SK-N-MC (cell line): ENCODE data around the gene WDTC1.

Source experiments
- EZH2 ChIP-seq: fragments of 200-600 bp; sonication (generic); IDR thresholded peaks from one replicate; pipeline ENCODE4 v1.6.1; 2017; ENCODE audit warnings: antibody characterized with exemption
- FOXP2 ChIP-seq: optimal IDR thresholded peaks from 2 replicates; pipeline ENCODE3; 2011; ENCODE audit warnings: mild to moderate bottlenecking, moderate library complexity; ENCODE audit not compliant: insufficient read depth; ENCODE audit errors: extremely low read length, control extremely low read depth
- POLR2AphosphoS5 ChIP-seq: IDR thresholded peaks from 2 replicates; pipeline ENCODE4 v1.6.1; 2012; ENCODE audit warnings: mild to moderate bottlenecking, low read depth, low read length, borderline replicate concordance

- no peak for TF ChIP-seq POLR2AphosphoS5
- TF ChIP-seq EZH2, result no peak
- no peak for TF ChIP-seq FOXP2
Measured at GRCh38 chr1:27297903-27298302, 63.5 kb downstream of the WDTC1 start.
